Measurements from ENCODE around the gene DIS3L2. TPM values are rescaled to one million over a fixed set of nuclear protein-coding genes. Genes with fewer than 3 reads are reported as not detected.

DIS3L2 gene
- total RNA-seq, 1 donor from 2014 or later, result 24.0 TPM

DNA sequence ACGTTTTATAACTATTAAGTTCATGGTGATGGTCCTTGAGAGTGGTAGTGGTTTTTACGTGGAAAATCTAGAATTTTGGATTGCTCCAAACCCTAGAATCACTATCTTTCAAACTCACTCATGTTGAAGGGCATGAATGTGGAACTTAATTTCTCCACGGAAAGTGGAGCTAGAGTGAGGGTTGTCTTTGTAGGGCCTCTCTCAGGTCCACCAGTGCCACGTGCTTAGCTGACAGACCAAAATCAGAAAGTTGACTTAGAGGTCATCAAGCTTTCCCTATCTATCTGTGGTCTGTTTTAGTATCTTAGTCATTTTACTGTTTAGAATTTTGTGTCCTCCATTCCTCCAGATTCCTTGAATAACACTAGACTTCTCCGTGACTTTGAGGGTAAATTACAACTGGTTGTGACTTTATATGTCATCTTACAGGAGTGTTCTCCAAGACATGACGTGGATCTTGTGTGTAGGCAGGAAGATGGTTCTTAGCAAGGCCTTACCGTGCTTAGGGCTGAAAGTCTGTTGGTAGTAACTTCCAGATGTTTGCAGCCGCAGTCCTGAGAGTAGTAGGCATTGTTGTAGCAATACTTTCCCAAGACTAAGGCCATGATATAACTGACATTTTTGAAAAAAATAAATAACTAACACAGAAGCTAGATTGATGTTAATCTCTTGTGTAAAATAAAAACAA, 26.8 kb downstream of the DIS3L2 start:
- Histone ChIP-seq H3K4me1 (ENCODE audit: insufficient read depth, low read length) (peaks cover 7% of the 10 kb centered on the region), H3K4me3 (ENCODE audit: insufficient read depth, low read depth, low read length) (no peak overlapping the region), H3K9me3 (ENCODE audit: insufficient read depth, low read depth, low read length) (no peaks in the 10 kb centered on the region), H4K20me1 (ENCODE audit: insufficient read depth, low read length) (peaks cover 62% of the 10 kb centered on the region), H2AFZ (ENCODE audit: low read depth, low read length) (no peak overlapping the region), H3K27me3 (ENCODE audit: insufficient read depth, low read length) (no peaks in the 10 kb centered on the region), H3K79me2 (ENCODE audit: insufficient read depth, low read length) (peaks cover 70% of the 10 kb centered on the region), H3K9ac (ENCODE audit: low read length) (no peak overlapping the region), H3K4me2 (ENCODE audit: low read length) (no peak overlapping the region), H3K36me3 (ENCODE audit: insufficient read depth, low read length) (no peaks in the 10 kb centered on the region), H3K27ac (ENCODE audit: low read depth, low read length) (no peak overlapping the region)
- Mint-ChIP-seq H3K36me3 (ENCODE audit: low read depth, unreplicated experiment) (peaks cover 1% of the 10 kb centered on the region), H3K9me3 (ENCODE audit: unreplicated experiment) (no peaks in the 10 kb centered on the region), H3K4me3 (ENCODE audit: unreplicated experiment) (no peak overlapping the region), H3K4me1 (ENCODE audit: low read depth, unreplicated experiment) (peaks cover 18% of the 10 kb centered on the region), H3K27ac (ENCODE audit: unreplicated experiment) (no peak overlapping the region), H3K27me3 (ENCODE audit: low read depth, unreplicated experiment) (no peaks in the 10 kb centered on the region)
- no peak for TF ChIP-seq EZH2 (IDR thresholded peaks at IDR 0.05; ENCODE audit: insufficient read depth, low read length)
- FAIRE-seq (peak; percentile 9), DNase-seq (ENCODE audit: low read depth) (no peak)

DNA sequence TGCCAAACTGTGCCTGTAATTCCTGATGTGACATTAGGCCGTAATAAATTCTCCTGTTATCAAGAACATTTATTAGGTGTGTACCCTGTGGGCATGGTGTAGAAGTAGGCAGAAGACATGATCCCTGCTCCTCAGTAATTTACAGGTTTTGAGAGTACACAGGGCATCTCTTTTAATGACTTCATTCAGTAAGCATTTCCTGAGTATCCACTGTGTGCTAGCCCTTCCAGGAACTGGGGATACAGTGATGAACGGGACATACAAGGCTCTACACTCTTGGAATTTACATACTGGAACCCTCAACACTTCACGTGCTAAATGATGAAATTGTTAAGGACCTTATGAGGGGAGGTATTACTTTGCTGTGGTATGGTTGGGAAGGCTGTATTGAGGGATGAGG, 30.2 kb downstream of the DIS3L2 start:
- Histone ChIP-seq H4K20me1 (ENCODE audit: insufficient read depth, low read length) (peaks cover 59% of the 10 kb centered on the region), H3K27ac (ENCODE audit: low read depth, low read length) (no peak overlapping the region), H3K9ac (ENCODE audit: low read length) (no peak overlapping the region), H3K4me3 (ENCODE audit: insufficient read depth, low read depth, low read length) (no peak overlapping the region), H3K79me2 (ENCODE audit: insufficient read depth, low read length) (peaks cover 58% of the 10 kb centered on the region), H3K4me1 (ENCODE audit: insufficient read depth, low read length) (peaks cover 7% of the 10 kb centered on the region), H3K36me3 (ENCODE audit: insufficient read depth, low read length) (no peaks in the 10 kb centered on the region), H3K9me3 (ENCODE audit: insufficient read depth, low read depth, low read length) (no peaks in the 10 kb centered on the region), H3K4me2 (ENCODE audit: low read length) (peak overlapping the region; percentile 21), H2AFZ (ENCODE audit: low read depth, low read length) (no peak overlapping the region), H3K27me3 (ENCODE audit: insufficient read depth, low read length) (no peaks in the 10 kb centered on the region)
- Mint-ChIP-seq H3K36me3 (ENCODE audit: low read depth, unreplicated experiment) (no peaks in the 10 kb centered on the region), H3K4me1 (ENCODE audit: low read depth, unreplicated experiment) (peaks cover 18% of the 10 kb centered on the region), H3K4me3 (ENCODE audit: unreplicated experiment) (no peak overlapping the region), H3K27me3 (ENCODE audit: low read depth, unreplicated experiment) (no peaks in the 10 kb centered on the region), H3K27ac (ENCODE audit: unreplicated experiment) (peak overlapping the region; percentile 35), H3K9me3 (ENCODE audit: unreplicated experiment) (no peaks in the 10 kb centered on the region)
- TF ChIP-seq EZH2 (IDR thresholded peaks at IDR 0.05; ENCODE audit: insufficient read depth, low read length), result no peak
- TF ChIP-seq, protein P1, sequence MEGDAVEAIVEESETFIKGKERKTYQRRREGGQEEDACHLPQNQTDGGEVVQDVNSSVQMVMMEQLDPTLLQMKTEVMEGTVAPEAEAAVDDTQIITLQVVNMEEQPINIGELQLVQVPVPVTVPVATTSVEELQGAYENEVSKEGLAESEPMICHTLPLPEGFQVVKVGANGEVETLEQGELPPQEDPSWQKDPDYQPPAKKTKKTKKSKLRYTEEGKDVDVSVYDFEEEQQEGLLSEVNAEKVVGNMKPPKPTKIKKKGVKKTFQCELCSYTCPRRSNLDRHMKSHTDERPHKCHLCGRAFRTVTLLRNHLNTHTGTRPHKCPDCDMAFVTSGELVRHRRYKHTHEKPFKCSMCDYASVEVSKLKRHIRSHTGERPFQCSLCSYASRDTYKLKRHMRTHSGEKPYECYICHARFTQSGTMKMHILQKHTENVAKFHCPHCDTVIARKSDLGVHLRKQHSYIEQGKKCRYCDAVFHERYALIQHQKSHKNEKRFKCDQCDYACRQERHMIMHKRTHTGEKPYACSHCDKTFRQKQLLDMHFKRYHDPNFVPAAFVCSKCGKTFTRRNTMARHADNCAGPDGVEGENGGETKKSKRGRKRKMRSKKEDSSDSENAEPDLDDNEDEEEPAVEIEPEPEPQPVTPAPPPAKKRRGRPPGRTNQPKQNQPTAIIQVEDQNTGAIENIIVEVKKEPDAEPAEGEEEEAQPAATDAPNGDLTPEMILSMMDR (IDR thresholded peaks at IDR 0.05; ENCODE audit: insufficient read depth, low read depth, low read length), result no peak
- FAIRE-seq (peak; percentile 63), DNase-seq (ENCODE audit: low read depth) (peak; percentile 39)

DNA sequence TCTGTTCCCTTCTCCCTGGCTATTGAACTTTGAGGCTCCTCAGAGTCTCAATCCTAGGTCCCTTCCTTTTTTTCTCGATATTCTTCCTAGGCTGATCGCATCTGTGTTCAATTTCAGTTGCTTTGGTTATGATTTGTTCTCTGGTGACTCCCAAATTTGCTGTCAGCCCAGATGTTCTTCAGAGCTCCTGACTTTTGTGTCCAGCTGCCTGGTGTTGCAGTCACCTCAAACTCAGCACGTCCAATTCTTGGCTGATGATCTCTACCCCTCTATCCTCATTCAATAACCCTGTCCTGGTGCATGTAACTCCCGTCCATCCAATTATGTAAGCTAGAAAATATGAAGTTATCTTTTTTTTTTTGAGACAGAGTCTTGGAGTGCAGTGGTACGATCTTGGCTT, 31.4 kb downstream of the DIS3L2 start:
- DNase-seq (ENCODE audit: low read depth) (no peak), FAIRE-seq (no peak)
- H3K4me3 ChIP-seq (ENCODE audit: insufficient read depth, low read depth, low read length), result no peak overlapping the region
- H2AFZ ChIP-seq (ENCODE audit: low read depth, low read length), result no peak overlapping the region
- no peak overlapping the region for H3K4me2 ChIP-seq (ENCODE audit: low read length)
- H3K9me3 ChIP-seq (ENCODE audit: insufficient read depth, low read depth, low read length), result no peaks in the 10 kb centered on the region
- H3K36me3 ChIP-seq (ENCODE audit: insufficient read depth, low read length), result no peaks in the 10 kb centered on the region
- H3K27ac ChIP-seq (ENCODE audit: low read depth, low read length), result no peak overlapping the region
- no peak for TF ChIP-seq EZH2 (IDR thresholded peaks at IDR 0.05; ENCODE audit: insufficient read depth, low read length)
- TF ChIP-seq, protein P1 (IDR thresholded peaks at IDR 0.05; ENCODE audit: insufficient read depth, low read depth, low read length), result no peak
- peaks cover 7% of the 10 kb centered on the region for H3K4me1 ChIP-seq (ENCODE audit: insufficient read depth, low read length)
- Mint-ChIP-seq H3K4me3 (ENCODE audit: unreplicated experiment) (no peak overlapping the region), H3K36me3 (ENCODE audit: low read depth, unreplicated experiment) (no peaks in the 10 kb centered on the region), H3K9me3 (ENCODE audit: unreplicated experiment) (no peaks in the 10 kb centered on the region), H3K27ac (ENCODE audit: unreplicated experiment) (no peak overlapping the region), H3K27me3 (ENCODE audit: low read depth, unreplicated experiment) (no peaks in the 10 kb centered on the region), H3K4me1 (ENCODE audit: low read depth, unreplicated experiment) (peaks cover 18% of the 10 kb centered on the region)
- peaks cover 50% of the 10 kb centered on the region for H4K20me1 ChIP-seq (ENCODE audit: insufficient read depth, low read length)
- no peak overlapping the region for H3K9ac ChIP-seq (ENCODE audit: low read length)
- peaks cover 50% of the 10 kb centered on the region for H3K79me2 ChIP-seq (ENCODE audit: insufficient read depth, low read length)
- no peaks in the 10 kb centered on the region for H3K27me3 ChIP-seq (ENCODE audit: insufficient read depth, low read length)
